Naive thymus-derived CD8-positive, alpha-beta T cell (primary cell): ENCODE data around the gene EXD3. TPM values are rescaled to one million over a fixed set of nuclear protein-coding genes. Genes with fewer than 3 reads are reported as not detected.

Experiments
- ATAC-seq, 2 donors: fragments of 150-1000 bp; cut with Tn5 transposase in 1 of 2; sonication (Bioruptor Pico), chemical (Tn5 transposase) in 1 of 2; 1 replicate in 1 of 2; 2 replicates in 1 of 2; pipeline ENCODE4 v1.10.0; 2021; ENCODE audit warnings: mild to moderate bottlenecking in 2 of 2, moderate library complexity in 2 of 2
- POLR2A ChIA-PET: fragments of 350-600 bp; sonication (Branson Sonifier 250); formaldehyde crosslinking; loops from one replicate; lab custom pipeline; 2021; ENCODE audit warnings: antibody characterized with exemption; lab: Charles Lee
- DNase-seq, 10 donors: peaks; one replicate each; pipeline versions ENCODE4 v3.0.0 to v3.0.0-alpha.2; 2020 to 2022
- H3K27ac Mint-ChIP-seq, 10 donors: one replicate each; pipeline ENCODE4 v1.8.0; 2020 to 2022; ENCODE audit warnings: mild to moderate bottlenecking in 10 of 10, mixed read lengths in 10 of 10, moderate library complexity in 4 of 10, inconsistent platforms in 1 of 10
- H3K27me3 Mint-ChIP-seq, 5 donors: one replicate each; pipeline ENCODE4 v1.8.0; 2021 to 2022; ENCODE audit warnings: mixed read lengths in 5 of 5
- H3K36me3 Mint-ChIP-seq, 3 donors: one replicate each; pipeline ENCODE4 v1.8.0; 2020 to 2022; ENCODE audit warnings: mixed read lengths in 3 of 3, mild to moderate bottlenecking in 2 of 3, inconsistent platforms in 1 of 3
- H3K4me1 Mint-ChIP-seq, 4 donors: one replicate each; pipeline ENCODE4 v1.8.0; 2021 to 2022; ENCODE audit warnings: mixed read lengths in 4 of 4
- H3K4me3 Mint-ChIP-seq, 10 donors: one replicate each; pipeline ENCODE4 v1.8.0; 2020 to 2022; ENCODE audit warnings: mild to moderate bottlenecking in 10 of 10, mixed read lengths in 10 of 10, moderate library complexity in 6 of 10, inconsistent platforms in 1 of 10
- H3K9me3 Mint-ChIP-seq, 9 donors: one replicate each; pipeline ENCODE4 v1.8.0; 2020 to 2022; ENCODE audit warnings: mixed read lengths in 9 of 9, mild to moderate bottlenecking in 3 of 9, inconsistent platforms in 1 of 9, moderate library complexity in 1 of 9
- polyA plus RNA-seq, 3 donors: library from polyadenylated mRNA; unstranded; fragments of 300-500 nt; fragmentation: Illumina TruSeq; gene quantifications; one replicate each; pipeline ENCODE4 v1.2.3, GENCODE V29; 2021
- total RNA-seq, 8 experiments: library from RNA in 2 of 8; stranded (reverse) in 2 of 8; gene quantifications; one replicate each; pipeline ENCODE4 v1.2.3 and lab custom pipeline; 2021 to 2026

EXD3 gene
- total and polyA plus RNA-seq, 5 experiments from 2014 or later, result 2.6 to 28.3 (median 4.3) TPM

DNA sequence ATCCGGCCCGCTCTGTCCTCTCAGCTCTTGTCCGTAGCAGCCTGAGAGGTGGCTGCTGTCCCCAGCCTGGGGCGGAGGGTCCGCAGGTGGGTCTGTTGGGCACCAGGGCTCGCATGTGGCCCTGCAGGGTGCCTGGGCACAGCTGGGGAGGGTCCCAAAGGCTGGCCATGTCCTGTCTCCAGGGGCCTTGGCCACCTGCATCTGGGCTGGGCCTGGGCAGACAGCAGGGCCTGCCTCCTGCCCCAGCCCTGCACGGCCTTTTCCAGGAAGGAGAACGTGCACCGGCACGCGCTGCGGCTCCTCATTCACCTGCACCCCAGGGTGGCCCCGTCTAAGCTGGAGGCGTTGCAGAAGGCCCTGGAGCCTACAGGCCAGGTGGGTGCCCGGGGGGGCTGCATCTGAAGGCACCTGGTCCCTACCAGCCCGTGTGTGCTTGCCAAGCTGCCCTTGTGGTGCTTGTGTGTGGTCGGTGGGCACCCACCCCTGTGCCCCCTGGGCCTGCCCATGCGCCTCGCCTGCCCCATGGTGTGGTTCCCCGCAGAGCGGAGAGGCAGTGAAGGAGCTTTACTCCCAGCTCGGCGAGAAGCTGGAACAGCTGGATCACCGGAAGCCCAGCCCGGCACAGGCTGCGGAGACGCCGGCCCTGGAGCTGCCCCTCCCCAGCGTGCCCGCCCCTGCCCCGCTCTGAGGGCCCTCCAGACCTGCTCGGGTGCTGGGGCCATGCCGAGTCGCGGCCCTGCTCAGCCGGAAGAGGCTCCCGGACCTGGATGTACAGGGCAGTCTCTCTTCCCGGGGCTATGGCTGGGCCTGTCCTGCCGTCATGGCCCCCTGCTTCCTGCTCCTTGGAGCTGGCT lies 150.5 kb downstream of the EXD3 start:
- H3K27ac Mint-ChIP-seq, result no peak overlapping the region
- DNase-seq (no peak), ATAC-seq (no peak)
- H3K4me3 Mint-ChIP-seq, result peak overlapping the region in 2 of 10 donors; percentile 10 to 26
- peaks cover 23 to 46% (median 30%) of the 10 kb centered on the region in 4 donors for H3K4me1 Mint-ChIP-seq
- no peaks in the 10 kb centered on the region for H3K9me3 Mint-ChIP-seq
- H3K27me3 Mint-ChIP-seq, result peaks cover 0 to 28% (median 14%) of the 10 kb centered on the region in 5 donors
- H3K36me3 Mint-ChIP-seq, result peaks cover 0 to 39% (median 16%) of the 10 kb centered on the region in 3 donors
- POLR2A ChIA-PET, result interaction anchor here (1.9 kb wide), 1 partner anchor 16 kb away, joined by 6 read pairs; the partner anchor contains the start of gene NELFB

DNA sequence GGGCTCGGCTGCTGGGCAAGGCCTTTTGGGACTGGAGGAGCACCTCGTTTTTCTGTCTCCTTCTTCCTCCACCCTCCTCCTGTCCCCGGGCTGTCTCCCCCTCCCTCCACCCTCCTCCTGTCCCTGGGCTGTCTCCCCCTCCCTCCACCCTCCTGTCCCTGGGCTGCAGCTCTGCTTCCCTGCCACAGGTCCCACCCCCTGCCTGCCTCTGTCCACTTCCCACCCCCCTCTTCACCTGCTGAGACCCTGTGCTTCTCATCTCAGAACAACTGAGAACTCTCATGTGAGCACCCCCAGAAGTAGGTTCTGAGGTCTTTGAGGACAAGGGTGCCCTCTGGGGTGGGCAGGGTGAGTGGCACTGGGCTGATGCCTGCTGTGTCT lies 151.3 kb downstream of the EXD3 start:
- H3K27ac Mint-ChIP-seq, result peak overlapping the region in 3 of 10 donors; percentile 37 to 76 (median 48)
- H3K4me3 Mint-ChIP-seq, result peak overlapping the region in 8 of 10 donors; percentile 18 to 66 (median 56)
- no peaks in the 10 kb centered on the region for H3K9me3 Mint-ChIP-seq
- peaks cover 0 to 42% (median 18%) of the 10 kb centered on the region in 3 donors for H3K36me3 Mint-ChIP-seq
- H3K27me3 Mint-ChIP-seq, result peaks cover 0 to 20% (median 10%) of the 10 kb centered on the region in 5 donors
- DNase-seq (no peak), ATAC-seq (no peak)
- peaks cover 19 to 41% (median 24%) of the 10 kb centered on the region in 4 donors for H3K4me1 Mint-ChIP-seq
- POLR2A ChIA-PET, result interaction anchor here (0.7 to 1.9 kb wide), 2 partner anchors 16 to 48 kb away, joined by 6 read pairs; partner anchors contain the start of gene NELFB

DNA sequence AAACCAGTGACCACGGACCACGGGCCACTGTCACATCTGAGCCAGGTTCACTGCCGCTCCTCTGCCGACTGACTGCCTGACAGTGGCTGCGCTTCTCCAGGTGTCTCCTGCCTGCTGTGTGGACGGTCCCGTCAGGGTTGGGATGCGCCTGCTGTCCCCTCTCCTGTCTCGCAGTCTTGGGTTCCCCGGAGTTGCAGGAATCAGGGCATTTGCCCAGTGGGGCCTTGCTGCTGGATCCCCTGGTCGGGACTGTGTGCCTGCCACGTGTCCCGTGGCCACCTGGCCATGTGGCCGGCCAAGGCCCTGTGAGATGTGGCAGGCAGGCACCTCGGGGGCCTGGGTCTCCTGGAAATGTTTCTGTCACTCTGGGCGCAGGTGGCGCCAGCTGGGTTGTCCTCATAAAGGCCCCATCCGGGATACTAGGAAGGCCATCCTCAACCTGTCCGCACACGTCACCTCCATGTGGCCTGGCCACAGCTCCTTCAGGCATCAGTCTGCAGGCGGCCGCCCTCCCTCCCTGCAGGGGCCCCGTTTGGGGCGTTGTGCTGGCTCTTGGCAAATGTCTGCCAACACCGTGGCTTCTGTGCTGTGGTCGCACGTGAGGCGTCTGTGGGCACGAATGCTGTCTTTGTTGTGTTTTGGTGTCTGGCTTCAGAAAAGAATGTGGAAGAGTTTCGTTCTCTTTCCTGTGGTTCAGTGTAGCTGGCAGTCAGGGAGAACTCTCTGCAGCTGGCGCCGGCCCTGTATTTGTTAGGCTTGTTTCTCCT lies 151.8 kb downstream of the EXD3 start:
- peak overlapping the region in 4 of 10 donors; percentile 20 to 76 (median 42) for H3K27ac Mint-ChIP-seq
- H3K36me3 Mint-ChIP-seq, result peaks cover 0 to 42% (median 21%) of the 10 kb centered on the region in 3 donors
- no peaks in the 10 kb centered on the region for H3K9me3 Mint-ChIP-seq
- POLR2A ChIA-PET, result interaction anchor here (0.7 to 1.9 kb wide), 3 partner anchors 10 to 48 kb away, joined by 4 to 6 read pairs (median 6); partner anchors contain the start of gene NELFB
- H3K27me3 Mint-ChIP-seq, result peaks cover 0 to 18% (median 8%) of the 10 kb centered on the region in 5 donors
- peak overlapping the region in 9 of 10 donors; percentile 7 to 66 (median 55) for H3K4me3 Mint-ChIP-seq
- ATAC-seq (peak; percentile 86 to 93), DNase-seq (peak in 8 of 10 donors; percentile 37 to 70 (median 57))
- H3K4me1 Mint-ChIP-seq, result peaks cover 16 to 38% (median 22%) of the 10 kb centered on the region in 4 donors

DNA sequence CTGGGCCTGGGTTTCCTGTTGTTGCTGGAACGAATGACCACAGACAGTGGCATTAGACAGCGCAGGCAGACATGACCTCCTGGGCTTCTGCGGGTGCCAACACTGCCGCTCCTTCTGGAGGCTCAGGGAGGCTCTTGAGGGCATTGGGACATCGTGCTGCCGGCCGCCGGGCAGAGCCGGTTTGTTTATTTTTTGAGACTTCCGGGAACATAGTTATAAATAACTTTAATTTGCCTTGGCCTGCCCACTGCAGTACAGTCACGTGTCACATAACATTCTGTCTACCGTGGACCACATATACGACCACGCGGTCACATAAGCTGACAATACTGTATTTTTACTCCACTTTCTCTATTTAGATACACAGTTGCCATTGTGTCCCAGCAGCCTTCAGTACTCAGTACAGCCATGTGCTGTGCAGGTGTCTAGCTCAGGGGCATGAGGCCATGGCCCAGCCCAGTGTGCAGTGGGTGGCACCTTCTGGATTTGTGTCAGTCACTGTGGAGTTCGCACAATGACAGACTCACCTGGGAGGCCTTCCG lies 153.7 kb downstream of the EXD3 start:
- Mint-ChIP-seq H3K4me3 (no peak overlapping the region), H3K36me3 (peaks cover 0 to 49% (median 23%) of the 10 kb centered on the region in 3 donors), H3K9me3 (no peaks in the 10 kb centered on the region), H3K27ac (no peak overlapping the region), H3K4me1 (peaks cover 9 to 21% (median 15%) of the 10 kb centered on the region in 4 donors), H3K27me3 (peaks cover 0 to under 1% (median 0%) of the 10 kb centered on the region in 5 donors)
- no peak for ATAC-seq
- no peak for DNase-seq
- POLR2A ChIA-PET, result no interaction called here

DNA sequence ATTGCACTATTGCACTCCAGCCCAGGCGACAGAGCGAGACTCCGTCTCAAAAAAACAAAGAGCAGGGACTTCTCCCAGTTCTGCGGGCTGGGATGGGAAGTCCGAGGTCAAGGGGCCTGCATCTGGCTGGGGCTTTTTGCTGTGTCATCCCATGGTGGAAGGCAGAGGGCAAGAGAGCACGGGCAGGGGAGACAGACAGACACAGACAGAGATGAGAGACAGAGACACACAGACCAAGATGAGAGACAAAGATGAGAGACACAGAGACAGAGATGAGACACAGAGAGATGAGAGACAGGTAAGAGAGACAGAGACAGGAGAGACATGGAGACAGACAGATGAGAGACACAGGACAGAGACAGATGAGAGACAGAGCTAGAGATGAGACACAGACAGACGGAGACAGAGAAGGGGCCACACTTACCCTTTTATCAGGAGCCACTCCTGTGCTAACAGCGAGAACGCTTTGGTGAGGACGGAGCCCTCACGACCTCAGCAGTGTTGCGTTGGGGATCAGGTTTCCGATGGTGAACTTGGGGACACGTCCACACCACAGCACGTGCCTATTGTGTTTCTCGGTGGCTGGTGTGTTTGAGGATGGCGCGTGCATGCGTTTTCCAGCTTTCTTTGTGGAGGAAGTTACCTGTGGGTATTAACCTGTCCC lies 154.3 kb downstream of the EXD3 start:
- POLR2A ChIA-PET, result no interaction called here
- no peak for ATAC-seq
- Mint-ChIP-seq H3K9me3 (no peaks in the 10 kb centered on the region), H3K27ac (peak overlapping the region in 2 of 10 donors; percentile 12 to 24), H3K36me3 (peaks cover 0 to 54% (median 23%) of the 10 kb centered on the region in 3 donors), H3K27me3 (no peaks in the 10 kb centered on the region), H3K4me3 (no peak overlapping the region), H3K4me1 (peaks cover 9 to 21% (median 15%) of the 10 kb centered on the region in 4 donors)
- DNase-seq, result no peak

DNA sequence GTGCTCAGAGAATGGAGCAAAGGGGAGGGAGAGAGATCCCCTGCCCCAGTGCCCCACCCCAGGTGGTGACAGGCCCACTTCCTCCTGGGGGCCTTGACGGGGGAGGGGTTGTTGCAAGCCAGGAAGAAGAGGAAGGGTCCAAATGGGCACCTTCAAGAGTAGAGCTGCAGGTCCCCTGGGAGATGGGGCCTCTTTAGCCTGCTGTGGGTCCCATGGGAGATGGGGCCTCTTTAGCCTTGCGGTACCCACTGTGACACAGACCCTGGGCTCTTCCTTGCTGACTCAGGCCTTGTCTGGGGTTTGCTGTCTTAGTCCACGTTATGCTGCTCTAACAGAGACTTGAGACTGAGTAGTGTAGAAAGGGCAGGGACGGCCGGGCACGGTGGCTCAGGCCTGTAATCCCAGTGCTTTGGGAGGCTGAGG lies 155.0 kb downstream of the EXD3 start:
- Mint-ChIP-seq H3K4me1 (peaks cover 9 to 21% (median 15%) of the 10 kb centered on the region in 4 donors), H3K36me3 (peaks cover 0 to 53% (median 23%) of the 10 kb centered on the region in 3 donors), H3K27ac (no peak overlapping the region), H3K4me3 (no peak overlapping the region), H3K9me3 (no peaks in the 10 kb centered on the region), H3K27me3 (no peaks in the 10 kb centered on the region)
- no peak for ATAC-seq
- no peak for DNase-seq
- POLR2A ChIA-PET, result interaction anchor here (1.1 kb wide), 1 partner anchor 26 kb away, joined by 3 read pairs; no protein-coding TSS in a partner anchor

DNA sequence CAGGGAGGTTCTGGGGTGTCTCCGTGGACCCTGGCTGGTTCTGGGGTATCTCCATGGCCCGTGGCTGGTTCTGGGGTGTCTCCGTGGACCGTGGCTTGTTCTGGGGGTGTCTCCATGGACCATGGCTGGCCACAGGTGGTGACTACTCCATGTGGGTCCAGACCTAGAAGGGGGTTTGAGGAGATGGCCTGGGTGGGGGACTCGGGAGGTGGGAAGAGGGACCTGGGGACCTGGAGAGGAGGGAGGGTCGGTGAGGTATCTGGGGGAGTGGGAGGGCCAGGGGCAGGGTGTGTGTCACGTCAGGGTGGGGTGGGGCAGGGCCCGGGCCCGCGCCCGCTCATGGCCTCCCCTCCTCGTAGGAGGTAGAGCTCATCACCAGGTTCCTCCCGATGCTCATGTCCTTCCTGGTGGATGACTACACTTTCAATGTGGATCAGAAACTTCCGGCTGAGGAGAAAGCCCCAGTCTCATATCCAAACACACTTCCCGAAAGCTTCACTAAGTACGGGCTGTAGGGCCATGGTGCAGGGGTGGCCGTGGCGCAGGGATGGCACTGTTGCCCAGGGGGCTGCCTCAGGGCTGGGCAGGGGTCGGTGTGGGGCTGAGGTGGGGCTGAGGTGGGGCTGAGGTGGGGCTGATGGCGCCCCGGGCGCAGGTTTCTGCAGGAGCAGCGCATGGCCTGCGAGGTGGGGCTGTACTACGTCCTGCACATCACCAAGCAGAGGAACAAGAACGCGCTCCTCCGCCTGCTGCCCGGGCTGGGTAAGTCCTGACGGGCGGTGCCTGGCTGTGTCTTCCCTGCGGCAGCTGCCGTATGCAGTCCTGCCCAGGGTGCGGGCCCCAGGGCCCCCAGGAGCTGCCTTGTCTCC lies 156.1 kb downstream of the EXD3 start:
- H3K4me3 Mint-ChIP-seq, result no peak overlapping the region
- no peaks in the 10 kb centered on the region for H3K9me3 Mint-ChIP-seq
- H3K36me3 Mint-ChIP-seq, result peaks cover 0 to 57% (median 23%) of the 10 kb centered on the region in 3 donors
- POLR2A ChIA-PET, result interaction anchor here (0.9 to 1.4 kb wide), 3 partner anchors 25 to 30 kb away, joined by 3 read pairs; no protein-coding TSS in a partner anchor
- DNase-seq (no peak), ATAC-seq (no peak)
- no peak overlapping the region for H3K27ac Mint-ChIP-seq
- H3K27me3 Mint-ChIP-seq, result no peaks in the 10 kb centered on the region
- H3K4me1 Mint-ChIP-seq, result peaks cover 9 to 21% (median 13%) of the 10 kb centered on the region in 4 donors

DNA sequence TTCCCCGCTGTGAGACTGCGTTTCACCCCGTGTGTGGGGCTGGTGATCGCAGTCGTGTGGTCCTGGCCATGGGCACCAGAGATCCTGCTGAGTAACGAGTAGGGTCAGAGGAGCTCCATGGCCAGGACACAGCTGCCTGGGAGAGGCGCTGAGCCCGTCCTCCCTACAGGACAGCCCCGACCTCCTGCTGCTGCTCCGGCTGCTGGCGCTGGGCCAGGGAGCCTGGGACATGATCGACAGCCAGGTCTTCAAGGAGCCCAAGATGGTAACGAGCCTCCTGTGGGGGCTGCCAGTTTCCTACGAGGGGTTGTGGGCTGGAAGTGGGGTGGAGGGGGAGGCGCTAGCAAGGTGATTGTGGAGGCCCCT lies 156.8 kb downstream of the EXD3 start:
- Mint-ChIP-seq H3K4me1 (peaks cover 7 to 15% (median 9%) of the 10 kb centered on the region in 4 donors), H3K27me3 (no peaks in the 10 kb centered on the region), H3K27ac (no peak overlapping the region), H3K36me3 (peaks cover 0 to 60% (median 26%) of the 10 kb centered on the region in 3 donors), H3K9me3 (no peaks in the 10 kb centered on the region), H3K4me3 (no peak overlapping the region)
- DNase-seq (no peak), ATAC-seq (no peak)
- POLR2A ChIA-PET, result interaction anchor here (1.2 to 1.4 kb wide), 2 partner anchors 10 to 28 kb away, joined by 3 to 4 read pairs; no protein-coding TSS in a partner anchor

DNA sequence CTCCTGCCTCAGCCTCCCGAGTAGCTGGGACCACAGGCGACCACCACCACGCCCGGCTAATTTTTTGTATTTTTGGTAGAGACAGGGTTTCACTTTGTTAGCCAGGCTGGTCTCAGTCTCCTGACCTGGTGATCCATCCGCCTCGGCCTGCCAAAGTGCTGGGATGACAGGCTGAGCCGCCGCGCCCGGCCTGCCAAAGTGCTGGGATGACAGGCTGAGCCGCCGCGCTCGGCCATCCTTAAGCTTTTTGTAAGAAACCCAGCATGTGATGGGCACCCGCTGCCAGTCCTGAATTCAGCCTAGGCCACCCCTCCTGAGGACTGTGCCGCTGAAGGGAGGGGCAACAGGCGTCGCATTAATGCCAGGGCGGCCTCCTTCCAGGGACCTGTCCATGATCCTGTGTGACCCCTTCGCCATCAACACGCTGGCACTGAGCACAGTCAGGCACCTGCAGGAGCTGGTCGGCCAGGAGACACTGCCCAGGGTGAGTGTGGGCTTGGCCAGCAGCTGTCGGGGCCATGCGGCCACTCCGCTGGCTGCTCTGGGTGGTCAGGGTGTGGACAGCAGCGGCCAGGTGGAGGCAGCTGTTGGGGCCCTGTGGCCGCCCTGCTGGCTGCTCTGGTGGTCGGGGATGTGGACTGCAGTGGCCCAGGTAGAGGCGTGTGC lies 157.3 kb downstream of the EXD3 start:
- DNase-seq, result no peak
- H3K4me1 Mint-ChIP-seq, result peaks cover 5 to 13% (median 8%) of the 10 kb centered on the region in 4 donors

DNA sequence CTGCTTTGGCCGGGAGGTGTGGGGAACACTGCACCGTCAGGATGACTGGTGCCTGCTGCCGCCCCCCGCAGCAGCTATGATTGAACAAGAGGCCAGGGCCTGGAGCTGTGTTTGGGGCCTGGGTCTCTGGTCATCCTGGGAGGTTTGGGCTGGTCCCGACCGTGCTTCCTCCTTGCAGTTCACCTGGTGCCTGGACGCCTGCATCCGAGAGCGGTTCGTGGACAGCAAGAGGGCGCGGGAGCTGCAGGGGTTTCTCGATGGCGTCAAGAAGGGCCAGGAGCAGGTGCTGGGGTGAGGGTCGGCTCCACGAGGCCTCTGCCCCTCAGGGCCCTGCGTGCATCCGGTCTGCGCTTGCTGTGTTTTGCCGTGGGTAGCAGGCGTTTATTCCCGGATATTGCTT lies 158.9 kb downstream of the EXD3 start:
- no peak overlapping the region for H3K4me3 Mint-ChIP-seq
- DNase-seq, result no peak
- POLR2A ChIA-PET, result no interaction called here
- H3K4me1 Mint-ChIP-seq, result peaks cover 2 to 5% (median 4%) of the 10 kb centered on the region in 4 donors
- no peaks in the 10 kb centered on the region for H3K27me3 Mint-ChIP-seq
- H3K9me3 Mint-ChIP-seq, result no peaks in the 10 kb centered on the region
- no peak for ATAC-seq
- H3K36me3 Mint-ChIP-seq, result peaks cover 0 to 54% (median 18%) of the 10 kb centered on the region in 3 donors
- H3K27ac Mint-ChIP-seq, result peak overlapping the region in 1 of 10 donors; percentile 48

More for the DNA sequence above, 157.3 kb downstream of the EXD3 start:
- H3K4me3 Mint-ChIP-seq, result no peak overlapping the region
- H3K27me3 Mint-ChIP-seq, result no peaks in the 10 kb centered on the region
- POLR2A ChIA-PET, result interaction anchor here (1.2 to 1.4 kb wide), 3 partner anchors 9 to 28 kb away, joined by 3 to 4 read pairs (median 4); no protein-coding TSS in a partner anchor
- H3K36me3 Mint-ChIP-seq, result peaks cover 0 to 62% (median 26%) of the 10 kb centered on the region in 3 donors
- H3K27ac Mint-ChIP-seq, result no peak overlapping the region
- H3K9me3 Mint-ChIP-seq, result no peaks in the 10 kb centered on the region
- no peak for ATAC-seq
